Activated CD4-positive, alpha-beta T cell treated with anti-CD3 and anti-CD28 coated beads, Interleukin-2, Interleukin-4, amounts not matched to agents 100 ng/mL and 50 ng/mL, durations not matched to agents 16 hours and 8 hours (primary cell): ENCODE measurements around the gene KDM4B.

Source experiments
- DNase-seq: peaks from one replicate; pipeline ENCODE4 v3.0.0-alpha.2; 2020; ENCODE audit warnings: low spot score

KDM4B gene

GRCh38 chr19:5068233-5069072, 99.5 kb downstream of the KDM4B start:
- DNase-seq, result no peak

- no peak for DNase-seq
Measured at GRCh38 chr19:5070331-5070730, 101.4 kb downstream of the KDM4B start.

GRCh38 chr19:5070930-5071329, 102.0 kb downstream of the KDM4B start:
- no peak for DNase-seq

GRCh38 chr19:5071579-5071978, 102.7 kb downstream of the KDM4B start:
- no peak for DNase-seq

- DNase-seq, result no peak
Measured at GRCh38 chr19:5072115-5072514, 103.2 kb downstream of the KDM4B start.

- no peak for DNase-seq
Measured at GRCh38 chr19:5073153-5073844, 104.4 kb downstream of the KDM4B start.

GRCh38 chr19:5074407-5074806, 105.5 kb downstream of the KDM4B start:
- DNase-seq, result no peak

GRCh38 chr19:5074830-5075394, 106.0 kb downstream of the KDM4B start:
- no peak for DNase-seq

- no peak for DNase-seq
Measured at GRCh38 chr19:5075597-5075996, 106.7 kb downstream of the KDM4B start.

- DNase-seq, result no peak
Measured at GRCh38 chr19:5076440-5077208, 107.7 kb downstream of the KDM4B start.

GRCh38 chr19:5077209-5077515, 108.2 kb downstream of the KDM4B start:
- no peak for DNase-seq

GRCh38 chr19:5078182-5078581, 109.3 kb downstream of the KDM4B start:
- DNase-seq, result no peak

- DNase-seq, result no peak
Measured at GRCh38 chr19:5078666-5079065, 109.8 kb downstream of the KDM4B start.

GRCh38 chr19:5079071-5079774, 110.3 kb downstream of the KDM4B start:
- no peak for DNase-seq

- no peak for DNase-seq
Measured at GRCh38 chr19:5080030-5080654, 111.2 kb downstream of the KDM4B start.

- no peak for DNase-seq
Measured at GRCh38 chr19:5080809-5081208, 111.9 kb downstream of the KDM4B start.

- DNase-seq, result no peak
Measured at GRCh38 chr19:5081443-5082161, 112.7 kb downstream of the KDM4B start.

- DNase-seq, result no peak
Measured at GRCh38 chr19:5083547-5083965, 114.6 kb downstream of the KDM4B start.

- DNase-seq, result no peak
Measured at GRCh38 chr19:5085566-5085965, 116.7 kb downstream of the KDM4B start.

GRCh38 chr19:5086230-5086629, 117.3 kb downstream of the KDM4B start:
- DNase-seq, result no peak
